ENCODE data around the gene TNFSF10. TPM values are rescaled to one million over a fixed set of nuclear protein-coding genes. Genes with fewer than 3 reads are reported as not detected.

TNFSF10 gene
- 18.3 and 20.2 TPM in 2 replicates for total RNA-seq

GRCh38 chr3:172522871-172523818 is at the start of gene TNFSF10:
Gene TNFSF10, minus strand, starts transcription at chr3:172523430. Its CDS starts 46 bp downstream, at chr3:172523384.

Other genes starting within 250 kb of the TNFSF10 start
- gene GHSR, start 75.0 kb downstream of the TNFSF10 start, total RNA-seq, result not detected in 2 replicates
- 27.4 and 31.6 TPM in 2 replicates for gene NCEH1, start 187.6 kb upstream of the TNFSF10 start, total RNA-seq
- 42.0 and 51.4 TPM in 2 replicates for gene ECT2, start 227.3 kb upstream of the TNFSF10 start, total RNA-seq

Measured in mammary microvascular endothelial cell (primary cell).